ENCODE results near the gene OLFML1. TPM values are rescaled to one million over a fixed set of nuclear protein-coding genes. Genes with fewer than 3 reads are reported as not detected.

Gene OLFML1
- total RNA-seq, 6 experiments from 2014 or later, result 2.2 to 5.5 (median 3.0) TPM

DNA sequence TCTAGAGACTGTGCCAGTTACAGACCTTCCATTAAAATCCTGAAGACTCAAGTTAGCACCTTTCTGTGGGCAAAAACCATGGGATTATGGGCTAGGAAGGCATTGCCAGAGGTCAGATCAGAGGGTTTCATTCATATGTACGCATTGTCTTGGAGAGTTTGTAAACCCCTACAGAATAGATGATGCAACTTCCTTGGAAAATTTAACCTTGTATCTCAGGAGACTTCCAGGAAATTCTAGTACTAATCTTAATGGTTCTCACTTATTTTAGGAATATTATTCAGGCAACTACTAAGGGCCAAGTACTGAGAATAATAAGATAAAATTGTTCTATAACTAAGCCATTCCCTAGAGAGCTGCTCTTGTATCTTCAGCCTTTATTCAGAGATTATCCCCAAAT lies 6.9 kb downstream of the OLFML1 start:
- WGBS (ENCODE audit: insufficient coverage, low coverage, low lambda C conversion rate, missing lambda C conversion rate), result 50% methylated on average over 1 of the region's 1 CpG
- H3K4me3 ChIP-seq, result no peak overlapping the region
- H3K9me3 ChIP-seq, result no peaks in the 10 kb centered on the region
- H3K27me3 ChIP-seq, result no peaks in the 10 kb centered on the region
- H3K27ac ChIP-seq, result no peak overlapping the region
- H3K4me1 ChIP-seq, result no peaks in the 10 kb centered on the region
- intact Hi-C loops (cut with DNase I), result no loop called here
- no peak for DNase-seq
- no peaks in the 10 kb centered on the region for H3K36me3 ChIP-seq
- no peak for TF ChIP-seq POLR2A (IDR thresholded peaks at IDR 0.05)
- no peak for TF ChIP-seq CTCF (IDR thresholded peaks at IDR 0.05)
- ATAC-seq, result no peak

- H3K4me3 ChIP-seq, result no peak overlapping the region
- H3K27ac ChIP-seq, result no peak overlapping the region
- H3K9me3 ChIP-seq, result no peaks in the 10 kb centered on the region
- no peak for ATAC-seq
- H3K27me3 ChIP-seq, result no peaks in the 10 kb centered on the region
- no peaks in the 10 kb centered on the region for H3K36me3 ChIP-seq
- TF ChIP-seq POLR2A (IDR thresholded peaks at IDR 0.05) (no peak), CTCF (IDR thresholded peaks at IDR 0.05) (no peak)
- WGBS (ENCODE audit: insufficient coverage, low coverage, low lambda C conversion rate, missing lambda C conversion rate), result 73% methylated on average over 2 of the region's 2 CpGs
- intact Hi-C loops (cut with DNase I), result no loop called here
- no peaks in the 10 kb centered on the region for H3K4me1 ChIP-seq
- DNase-seq, result no peak
Measured at GRCh38 chr11:7493670-7494069, 8.4 kb downstream of the OLFML1 start.

- DNase-seq (no peak), ATAC-seq (peak; percentile 18 to 54 (median 40))
- H3K27ac ChIP-seq, result no peak overlapping the region
- no peak for TF ChIP-seq CTCF (IDR thresholded peaks at IDR 0.05)
- no peak for TF ChIP-seq POLR2A (IDR thresholded peaks at IDR 0.05)
- no peaks in the 10 kb centered on the region for H3K4me1 ChIP-seq
- 73% methylated on average over 5 of the region's 5 CpGs for WGBS (ENCODE audit: insufficient coverage, low coverage, low lambda C conversion rate, missing lambda C conversion rate)
- no peaks in the 10 kb centered on the region for H3K27me3 ChIP-seq
- no peak overlapping the region for H3K4me3 ChIP-seq
- H3K36me3 ChIP-seq, result no peaks in the 10 kb centered on the region
- H3K9me3 ChIP-seq, result no peaks in the 10 kb centered on the region
- intact Hi-C loops (cut with DNase I), result no loop called here
Measured at GRCh38 chr11:7494086-7494745, 8.9 kb downstream of the OLFML1 start.

- Histone ChIP-seq H3K4me1 (no peaks in the 10 kb centered on the region), H3K4me3 (no peak overlapping the region), H3K9me3 (no peaks in the 10 kb centered on the region), H3K36me3 (no peaks in the 10 kb centered on the region), H3K27ac (no peak overlapping the region), H3K27me3 (no peaks in the 10 kb centered on the region)
- no peak for DNase-seq
- no peak for TF ChIP-seq POLR2A (IDR thresholded peaks at IDR 0.05)
- TF ChIP-seq CTCF (IDR thresholded peaks at IDR 0.05), result no peak
- ATAC-seq, result peak; percentile 40 to 63 (median 54)
- intact Hi-C loops (cut with DNase I), result no loop called here
- WGBS (ENCODE audit: insufficient coverage, low coverage, low lambda C conversion rate, missing lambda C conversion rate), result 73% methylated on average over 3 of the region's 4 CpGs
Measured at GRCh38 chr11:7495882-7496551, 10.7 kb downstream of the OLFML1 start.

All from right lobe of liver (tissue), 6 donors.